ENCODE measurements around the gene NEUROD2. TPM values are rescaled to one million over a fixed set of nuclear protein-coding genes. Genes with fewer than 3 reads are reported as not detected.

Gene NEUROD2
- polyA plus RNA-seq, 1 donor from 2014 or later, result not detected

DNA sequence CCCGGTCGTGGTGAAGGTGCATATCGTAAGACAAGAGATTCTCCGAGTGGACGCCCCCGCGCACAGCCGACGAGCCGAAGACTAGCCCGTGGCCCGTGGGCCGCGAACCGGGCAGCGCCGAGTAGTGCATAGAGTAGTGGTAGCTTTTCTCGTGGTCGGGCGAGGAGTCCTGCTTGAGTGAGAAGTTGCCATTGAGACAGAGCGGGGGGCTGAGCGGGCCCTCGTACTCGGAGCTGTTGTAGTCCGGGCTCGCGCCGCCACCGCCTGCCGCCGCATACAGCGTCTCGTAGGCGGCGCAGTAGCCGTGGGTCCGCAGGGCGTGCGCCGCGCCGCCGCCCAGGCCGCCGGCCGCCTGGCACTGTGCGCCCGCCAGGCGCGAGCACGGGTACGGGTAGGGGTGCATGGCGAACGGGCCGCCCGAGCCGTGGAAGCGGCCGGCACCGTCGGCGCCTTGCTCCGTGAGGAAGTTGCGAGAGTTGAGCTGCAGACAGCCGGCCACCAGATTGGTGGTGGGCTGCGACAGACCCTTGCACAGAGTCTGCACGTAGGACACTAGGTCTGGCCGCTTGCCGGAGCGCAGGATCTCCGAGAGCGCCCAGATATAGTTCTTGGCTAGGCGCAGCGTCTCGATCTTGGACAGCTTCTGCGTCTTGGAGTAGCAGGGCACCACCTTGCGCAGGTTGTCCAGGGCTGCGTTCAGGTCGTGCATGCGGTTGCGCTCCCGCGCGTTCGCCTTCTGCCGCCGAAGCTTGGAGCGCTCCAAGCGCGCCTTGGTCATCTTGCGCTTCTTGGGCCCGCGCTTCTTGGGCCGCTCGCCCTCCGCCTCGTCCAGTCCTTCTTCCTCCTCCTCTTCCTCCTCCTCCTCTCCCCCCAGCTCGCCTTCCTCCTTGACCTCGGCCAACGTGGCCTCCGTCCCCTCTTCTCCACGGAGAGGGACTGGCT, 2.0 kb downstream of the NEUROD2 start:
- Histone ChIP-seq H3K27me3 (ENCODE audit: insufficient read depth, low read depth, low read length) (peaks cover 95% of the 10 kb centered on the region), H3K79me2 (replicated peaks; ENCODE audit: insufficient read depth, low read length) (no peaks in the 10 kb centered on the region), H3K9me3 (ENCODE audit: low read length) (no peaks in the 10 kb centered on the region), H3K9ac (ENCODE audit: low read length) (no peak overlapping the region), H3K4me3 (ENCODE audit: low read length) (peak overlapping the region; percentile 40), H2AFZ (ENCODE audit: low read depth, low read length) (no peak overlapping the region), H3K36me3 (ENCODE audit: insufficient read depth, low read length) (no peaks in the 10 kb centered on the region), H3K4me2 (ENCODE audit: low read length) (no peak overlapping the region), H3K9me2 (ENCODE audit: insufficient read depth, low read length) (no peaks in the 10 kb centered on the region), H3F3A (ENCODE audit: insufficient read depth, low read length, poor library complexity, severe bottlenecking) (no peaks in the 10 kb centered on the region), H4K20me1 (ENCODE audit: insufficient read depth) (peaks cover 4% of the 10 kb centered on the region), H3K27ac (ENCODE audit: low read length) (no peak overlapping the region)
- TF ChIP-seq EZH2 (IDR thresholded peaks at IDR 0.05; ENCODE audit: borderline replicate concordance, insufficient read depth, low read length, poor library complexity, severe bottlenecking), result peak; percentile 92
- TF ChIP-seq, protein P1, sequence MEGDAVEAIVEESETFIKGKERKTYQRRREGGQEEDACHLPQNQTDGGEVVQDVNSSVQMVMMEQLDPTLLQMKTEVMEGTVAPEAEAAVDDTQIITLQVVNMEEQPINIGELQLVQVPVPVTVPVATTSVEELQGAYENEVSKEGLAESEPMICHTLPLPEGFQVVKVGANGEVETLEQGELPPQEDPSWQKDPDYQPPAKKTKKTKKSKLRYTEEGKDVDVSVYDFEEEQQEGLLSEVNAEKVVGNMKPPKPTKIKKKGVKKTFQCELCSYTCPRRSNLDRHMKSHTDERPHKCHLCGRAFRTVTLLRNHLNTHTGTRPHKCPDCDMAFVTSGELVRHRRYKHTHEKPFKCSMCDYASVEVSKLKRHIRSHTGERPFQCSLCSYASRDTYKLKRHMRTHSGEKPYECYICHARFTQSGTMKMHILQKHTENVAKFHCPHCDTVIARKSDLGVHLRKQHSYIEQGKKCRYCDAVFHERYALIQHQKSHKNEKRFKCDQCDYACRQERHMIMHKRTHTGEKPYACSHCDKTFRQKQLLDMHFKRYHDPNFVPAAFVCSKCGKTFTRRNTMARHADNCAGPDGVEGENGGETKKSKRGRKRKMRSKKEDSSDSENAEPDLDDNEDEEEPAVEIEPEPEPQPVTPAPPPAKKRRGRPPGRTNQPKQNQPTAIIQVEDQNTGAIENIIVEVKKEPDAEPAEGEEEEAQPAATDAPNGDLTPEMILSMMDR (IDR thresholded peaks at IDR 0.05; ENCODE audit: poor library complexity, severe bottlenecking), result no peak

DNA sequence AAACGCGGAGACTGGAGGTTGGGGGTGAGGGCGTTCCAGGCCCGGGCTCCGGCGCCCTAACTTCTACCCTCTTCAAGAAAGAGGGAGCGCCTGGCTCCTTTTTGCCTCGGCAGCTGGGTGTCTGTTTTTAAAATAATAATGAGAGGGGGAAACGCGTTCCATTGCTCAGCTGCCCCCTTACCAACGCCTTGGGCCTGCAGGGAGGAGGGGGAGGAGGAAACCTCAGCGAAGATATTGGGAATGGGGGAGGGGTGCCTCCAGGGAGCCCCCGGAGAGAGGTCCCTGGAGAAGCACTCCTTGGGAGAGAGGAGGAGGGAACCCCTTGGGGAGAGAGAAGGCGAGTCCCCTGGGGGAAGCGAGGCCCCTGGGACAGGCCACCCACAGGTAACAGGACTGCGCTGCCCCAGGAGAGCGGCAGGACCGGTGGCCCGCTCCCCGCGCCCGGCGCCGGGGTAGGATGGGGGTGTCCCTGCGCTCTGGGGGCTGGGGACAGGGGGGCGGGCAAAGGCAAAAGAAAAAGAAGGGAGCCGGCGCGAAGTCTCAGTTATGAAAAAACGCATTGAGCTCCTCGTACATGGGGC, 2.7 kb downstream of the NEUROD2 start:
- Histone ChIP-seq H3K4me3 (ENCODE audit: low read length) (no peak overlapping the region), H4K20me1 (ENCODE audit: insufficient read depth) (peaks cover 4% of the 10 kb centered on the region), H3K9me3 (ENCODE audit: low read length) (no peaks in the 10 kb centered on the region), H3K27ac (ENCODE audit: low read length) (no peak overlapping the region), H3K9me2 (ENCODE audit: insufficient read depth, low read length) (no peaks in the 10 kb centered on the region), H3K27me3 (ENCODE audit: insufficient read depth, low read depth, low read length) (peaks cover 100% of the 10 kb centered on the region), H2AFZ (ENCODE audit: low read depth, low read length) (no peak overlapping the region), H3K79me2 (replicated peaks; ENCODE audit: insufficient read depth, low read length) (no peaks in the 10 kb centered on the region), H3K4me2 (ENCODE audit: low read length) (no peak overlapping the region), H3K9ac (ENCODE audit: low read length) (no peak overlapping the region), H3F3A (ENCODE audit: insufficient read depth, low read length, poor library complexity, severe bottlenecking) (no peaks in the 10 kb centered on the region), H3K36me3 (ENCODE audit: insufficient read depth, low read length) (no peaks in the 10 kb centered on the region)
- TF ChIP-seq POLR2AphosphoS5 (IDR thresholded peaks at IDR 0.05) (no peak), EZH2 (IDR thresholded peaks at IDR 0.05; ENCODE audit: borderline replicate concordance, insufficient read depth, low read length, poor library complexity, severe bottlenecking) (no peak), RAD21 (conservative IDR thresholded peaks at IDR 0.05) (no peak), SMC3 (conservative IDR thresholded peaks at IDR 0.05; ENCODE audit: poor library complexity) (no peak), MXI1 (conservative IDR thresholded peaks at IDR 0.05; ENCODE audit: poor library complexity, severe bottlenecking) (no peak)

DNA sequence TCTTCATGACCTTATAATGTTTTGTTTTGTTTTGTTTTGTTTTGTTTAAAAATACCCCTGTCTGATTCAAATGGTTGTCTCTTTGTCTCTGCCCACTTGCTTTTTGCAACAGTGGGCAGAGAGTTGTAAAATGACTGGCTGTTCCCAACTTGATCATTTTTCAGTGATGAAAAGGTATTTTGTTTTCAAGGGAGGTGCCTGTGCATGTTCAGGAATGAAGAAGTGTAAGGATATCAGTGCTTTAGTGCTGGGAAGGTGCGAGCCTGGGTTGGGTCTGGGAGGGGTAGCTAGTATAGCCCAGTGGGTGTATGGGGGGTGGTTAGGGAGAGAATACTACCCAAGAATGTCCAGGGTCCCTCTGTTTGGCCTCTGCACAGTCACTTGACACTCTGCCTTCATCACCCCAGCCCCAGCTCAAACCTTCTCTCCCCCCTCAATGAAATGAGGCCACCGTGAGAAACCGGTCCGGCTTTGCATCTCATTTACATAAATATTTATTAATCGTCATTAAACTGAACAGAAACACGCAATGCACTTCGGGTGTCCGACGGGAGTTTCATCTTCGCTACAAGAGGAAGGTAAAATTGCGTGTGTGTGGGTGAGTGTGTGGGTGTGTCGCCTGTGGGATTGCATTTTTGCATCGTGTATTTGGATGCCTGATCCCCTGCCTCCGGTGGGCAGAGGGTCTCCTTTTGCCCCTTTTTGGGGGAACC, 4.3 kb downstream of the NEUROD2 start:
- Histone ChIP-seq H3F3A (ENCODE audit: insufficient read depth, low read length, poor library complexity, severe bottlenecking) (no peaks in the 10 kb centered on the region), H3K9ac (ENCODE audit: low read length) (no peak overlapping the region), H3K9me2 (ENCODE audit: insufficient read depth, low read length) (no peaks in the 10 kb centered on the region), H3K79me2 (replicated peaks; ENCODE audit: insufficient read depth, low read length) (no peaks in the 10 kb centered on the region), H3K27ac (ENCODE audit: low read length) (no peak overlapping the region), H3K36me3 (ENCODE audit: insufficient read depth, low read length) (no peaks in the 10 kb centered on the region), H2AFZ (ENCODE audit: low read depth, low read length) (no peak overlapping the region), H3K27me3 (ENCODE audit: insufficient read depth, low read depth, low read length) (peaks cover 100% of the 10 kb centered on the region), H3K4me3 (ENCODE audit: low read length) (no peak overlapping the region), H4K20me1 (ENCODE audit: insufficient read depth) (peaks cover 4% of the 10 kb centered on the region), H3K4me2 (ENCODE audit: low read length) (no peak overlapping the region), H3K9me3 (ENCODE audit: low read length) (no peaks in the 10 kb centered on the region)
- TF ChIP-seq SMC3 (conservative IDR thresholded peaks at IDR 0.05; ENCODE audit: poor library complexity) (no peak), EZH2 (IDR thresholded peaks at IDR 0.05; ENCODE audit: borderline replicate concordance, insufficient read depth, low read length, poor library complexity, severe bottlenecking) (peak; percentile 24)

Measured in neural cell (in vitro differentiated cells).